Liver (tissue), 9 donors: ENCODE results near the gene MPC2. TPM values are rescaled to one million over a fixed set of nuclear protein-coding genes. Genes with fewer than 3 reads are reported as not detected.

Source experiments
- DNase-seq: peaks from one replicate; pipeline ENCODE4 v3.0.0-alpha.2; 2017; ENCODE audit warnings: low spot score
- H3K27ac ChIP-seq, 2 donors: one replicate each; pipeline ENCODE4 v1.7.0; 2013; ENCODE audit warnings: inconsistent platforms in 2 of 2, low read length in 2 of 2, control low read depth in 1 of 2, low read depth in 1 of 2, mild to moderate bottlenecking in 1 of 2
- H3K27me3 ChIP-seq, 4 donors: one replicate each; pipeline versions ENCODE4 v1.6.1 to v1.7.0; 2013; ENCODE audit warnings: low read length in 3 of 4, inconsistent platforms in 1 of 4, mild to moderate bottlenecking in 1 of 4, moderate library complexity in 1 of 4; ENCODE audit not compliant: control insufficient read depth in 4 of 4, insufficient read depth in 4 of 4
- H3K36me3 ChIP-seq, 4 donors: one replicate each; pipeline versions ENCODE4 v1.6.1 to v1.7.0; 2013; ENCODE audit warnings: low read length in 3 of 4, mild to moderate bottlenecking in 3 of 4, low read depth in 1 of 4, moderate library complexity in 1 of 4; ENCODE audit not compliant: control insufficient read depth in 4 of 4, insufficient read depth in 3 of 4
- H3K4me1 ChIP-seq, 4 donors: one replicate each; pipeline versions ENCODE4 v1.6.1 to v1.7.0; 2013; ENCODE audit warnings: low read length in 3 of 4, mild to moderate bottlenecking in 3 of 4, moderate library complexity in 1 of 4; ENCODE audit not compliant: control insufficient read depth in 4 of 4, insufficient read depth in 4 of 4
- H3K4me3 ChIP-seq, 3 donors: one replicate each; pipeline versions ENCODE4 v1.6.1 to v1.7.0; 2013; ENCODE audit warnings: low read length in 3 of 3, control low read depth in 1 of 3, low read depth in 1 of 3, mild to moderate bottlenecking in 1 of 3
- H3K9ac ChIP-seq, 2 donors: one replicate each; pipeline ENCODE4 v1.7.0; 2013; ENCODE audit warnings: low read length in 2 of 2, mild to moderate bottlenecking in 2 of 2, moderate library complexity in 2 of 2, control low read depth in 1 of 2, low read depth in 1 of 2
- H3K9me3 ChIP-seq, 4 donors: one replicate each; pipeline versions ENCODE4 v1.6.1 to v1.7.0; 2013; ENCODE audit warnings: low read length in 3 of 4; ENCODE audit not compliant: control insufficient read depth in 4 of 4
- ATF3 ChIP-seq: IDR thresholded peaks from 2 replicates; pipeline ENCODE4 v1.6.1; 2016; ENCODE audit warnings: antibody characterized with exemption
- CTCF ChIP-seq: fragments of 150-350 bp; IDR thresholded peaks from 2 replicates; pipeline ENCODE4 v1.5.1; 2017; ENCODE audit warnings: improper control_type of control experiment, low read depth, low read length; ENCODE audit not compliant: missing input control
- EGR1 ChIP-seq, 2 donors: IDR thresholded peaks; 2 replicates each; pipeline ENCODE4 v1.6.1; 2016 to 2018; ENCODE audit warnings: antibody characterized with exemption in 2 of 2, low read depth in 2 of 2
- FOXA1 ChIP-seq: IDR thresholded peaks from 2 replicates; pipeline ENCODE4 v1.6.1; 2016; ENCODE audit warnings: antibody characterized with exemption
- FOXA2 ChIP-seq: IDR thresholded peaks from 2 replicates; pipeline ENCODE4 v1.6.1; 2016; ENCODE audit warnings: antibody characterized with exemption
- GABPA ChIP-seq, 2 donors: IDR thresholded peaks in 1 of 2; conservative IDR thresholded peaks in 1 of 2; 2 replicates each; pipeline ENCODE4 v1.6.1; 2016; ENCODE audit warnings: antibody characterized with exemption in 2 of 2, mild to moderate bottlenecking in 1 of 2, moderate library complexity in 1 of 2
- HNF4A ChIP-seq, 2 donors: conservative IDR thresholded peaks; 2 replicates each; pipeline ENCODE4 v1.6.1; 2016; ENCODE audit warnings: antibody characterized with exemption in 2 of 2, mild to moderate bottlenecking in 2 of 2
- HNF4G ChIP-seq: IDR thresholded peaks from 2 replicates; pipeline ENCODE4 v1.6.1; 2016; ENCODE audit warnings: antibody characterized with exemption
- JUND ChIP-seq, 2 donors: IDR thresholded peaks; 2 replicates each; pipeline ENCODE4 v1.6.1; 2016; ENCODE audit warnings: antibody characterized with exemption in 2 of 2
- MAX ChIP-seq: IDR thresholded peaks from 2 replicates; pipeline ENCODE4 v1.6.1; 2016; ENCODE audit warnings: antibody characterized with exemption
- NR2F2 ChIP-seq: IDR thresholded peaks from 2 replicates; pipeline ENCODE4 v1.6.1; 2016; ENCODE audit warnings: antibody characterized with exemption
- RAD21 ChIP-seq, 2 donors: IDR thresholded peaks; 2 replicates each; pipeline ENCODE4 v1.6.1; 2016; ENCODE audit warnings: antibody characterized with exemption in 2 of 2, mild to moderate bottlenecking in 2 of 2
- REST ChIP-seq: IDR thresholded peaks from 2 replicates; pipeline ENCODE4 v1.6.1; 2016; ENCODE audit warnings: antibody characterized with exemption, mild to moderate bottlenecking
- SP1 ChIP-seq: IDR thresholded peaks from 2 replicates; pipeline ENCODE4 v1.6.1; 2018; ENCODE audit warnings: antibody characterized with exemption, mild to moderate bottlenecking
- TAF1 ChIP-seq: conservative IDR thresholded peaks from 2 replicates; pipeline ENCODE4 v1.6.1; 2016; ENCODE audit warnings: antibody characterized with exemption, mild to moderate bottlenecking
- YY1 ChIP-seq: IDR thresholded peaks from 2 replicates; pipeline ENCODE4 v1.6.1; 2016; ENCODE audit warnings: antibody characterized with exemption, mild to moderate bottlenecking
- ZBTB33 ChIP-seq: IDR thresholded peaks from 2 replicates; pipeline ENCODE4 v1.6.1; 2016; ENCODE audit warnings: antibody characterized with exemption
- WGBS: extraction: QIAGEN DNeasy Blood & Tissue Kit; methylation state at CpG from one replicate; pipeline ENCODE4 v1.1.7; 2013; 5-methylcytosine and 5-hydroxymethylcytosine counted together
- polyA plus RNA-seq, 2 donors: library from polyadenylated mRNA; stranded (reverse) in 1 of 2; unstranded in 1 of 2; fragments of 200-250 nt in 1 of 2; fragments of >200 nt in 1 of 2; fragmentation: Nextera tagmentation in 1 of 2; extraction: Ambion mirVana in 1 of 2; gene quantifications; one replicate each; pipeline versions ENCODE4 v1.2.1 to v1.2.3, GENCODE V29; 2013 to 2015
- total RNA-seq, 2 donors: library from RNA; depleted of rRNA; stranded (reverse); fragments of >200 nt; gene quantifications; one replicate each; pipeline ENCODE4 v1.2.3, GENCODE V29; 2014
- donor health status: healthy.
- donor health status: healthy.
- donor health status: healthy.
- donor health status: healthy.
- donor health status: healthy.

The MPC2 gene
- total and polyA plus RNA-seq, 4 donors = 78.8 to 369 (median 127) TPM

- no peak overlapping the region for H3K9ac ChIP-seq
- peaks cover 0 to 8% (median 2%) of the 10 kb centered on the region in 4 donors for H3K4me1 ChIP-seq
- peaks cover 4 to 27% (median 6%) of the 10 kb centered on the region in 4 donors for H3K36me3 ChIP-seq
- H3K4me3 ChIP-seq = no peak overlapping the region
- TF ChIP-seq TAF1 (no peak), SP1 (no peak), JUND (IDR thresholded peaks at IDR 0.05) (no peak), MAX (no peak), HNF4G (no peak), CTCF (no peak), FOXA2 (no peak), HNF4A (conservative IDR thresholded peaks at IDR 0.05) (no peak), ZBTB33 (no peak), FOXA1 (no peak), RAD21 (IDR thresholded peaks at IDR 0.05) (no peak), EGR1 (IDR thresholded peaks at IDR 0.05; ENCODE audit: low read depth in 2 of 2) (no peak), NR2F2 (no peak)
- H3K27me3 ChIP-seq = no peaks in the 10 kb centered on the region
- no peaks in the 10 kb centered on the region for H3K9me3 ChIP-seq
- DNase-seq = no peak
- H3K27ac ChIP-seq = no peak overlapping the region
Measured at GRCh38 chr1:167957710-167958109, 20.8 kb upstream of the MPC2 start.

- H3K36me3 ChIP-seq = peaks cover 8 to 28% (median 9%) of the 10 kb centered on the region in 4 donors
- no peak for DNase-seq
- H3K9me3 ChIP-seq = no peaks in the 10 kb centered on the region
- H3K9ac ChIP-seq = no peak overlapping the region
- no peak overlapping the region for H3K27ac ChIP-seq
- no peak overlapping the region for H3K4me3 ChIP-seq
- TF ChIP-seq HNF4A (conservative IDR thresholded peaks at IDR 0.05) = no peak
- TF ChIP-seq GABPA (IDR thresholded peaks at IDR 0.05 in 1 of 2, conservative IDR thresholded peaks at IDR 0.05 in 1 of 2) = no peak
- no peaks in the 10 kb centered on the region for H3K27me3 ChIP-seq
- peaks cover 0 to 6% (median 3%) of the 10 kb centered on the region in 4 donors for H3K4me1 ChIP-seq
- WGBS = 97% methylated on average over 2 of the region's 2 CpGs
Measured at GRCh38 chr1:167955915-167956314, 19.0 kb upstream of the MPC2 start.

GRCh38 chr1:167950569-167950968 is 13.7 kb upstream of the MPC2 start:
- no peak for DNase-seq
- H3K27me3 ChIP-seq = no peaks in the 10 kb centered on the region
- H3K36me3 ChIP-seq = peaks cover 7 to 27% (median 9%) of the 10 kb centered on the region in 4 donors
- H3K9me3 ChIP-seq = no peaks in the 10 kb centered on the region
- 32% methylated on average over 1 of the region's 1 CpG for WGBS
- no peak overlapping the region for H3K9ac ChIP-seq
- H3K27ac ChIP-seq = peak overlapping the region in 1 of 2 donors; percentile 1
- peaks cover 6 to 33% (median 15%) of the 10 kb centered on the region in 4 donors for H3K4me1 ChIP-seq
- no peak overlapping the region for H3K4me3 ChIP-seq
- TF ChIP-seq REST = no peak
- peak in 1 of 2 donors; percentile 55 for TF ChIP-seq JUND (IDR thresholded peaks at IDR 0.05)
- TF ChIP-seq HNF4G = no peak
- no peak for TF ChIP-seq SP1
- no peak for TF ChIP-seq NR2F2
- TF ChIP-seq YY1 = no peak
- TF ChIP-seq FOXA2 = peak; percentile 44
- TF ChIP-seq TAF1 = no peak
- TF ChIP-seq CTCF = no peak
- no peak for TF ChIP-seq GABPA (IDR thresholded peaks at IDR 0.05 in 1 of 2, conservative IDR thresholded peaks at IDR 0.05 in 1 of 2)
- TF ChIP-seq ATF3 = no peak
- peak; percentile 16 for TF ChIP-seq MAX
